Body of pancreas (tissue), 4 donors: ENCODE results near the gene SPOCK3.

Experiments used
- CTCF ChIP-seq, 7 experiments: fragments of 450-650 bp in 4 of 7; fragments of 200-600 bp in 3 of 7; sonication (generic) in 3 of 7; IDR thresholded peaks; one replicate each; pipeline ENCODE4 v1.5.1; 2016 to 2019; ENCODE audit warnings: antibody characterized with exemption in 7 of 7
- POLR2A ChIP-seq, 3 donors: fragments of 450-650 bp; IDR thresholded peaks; one replicate each; pipeline ENCODE4 v1.6.1; 2016; ENCODE audit warnings: antibody characterized with exemption in 3 of 3, mild to moderate bottlenecking in 2 of 3

- no peak for TF ChIP-seq CTCF (IDR thresholded peaks at IDR 0.05)
- no peak for TF ChIP-seq POLR2A (IDR thresholded peaks at IDR 0.05)
These were observed 509.9 kb downstream of the SPOCK3 start for GRCh38 chr4:166724369-166724768.
